Adipocyte (in vitro differentiated cells): ENCODE results near the gene FOXA1.
"Not testable (repeated sequence)": the region's sequence is repeated elsewhere in the genome, so short reads cannot be mapped to it uniquely, and the experiment has no call there.

Experiments used
- DNase-seq: peaks from one replicate; pipeline ENCODE4 v3.0.0-alpha.2; 2015; ENCODE audit warnings: low read depth
- H3K27me3 ChIP-seq: replicated peaks from 2 replicates; pipeline ENCODE4 v1.7.0; 2013; ENCODE audit warnings: mild to moderate bottlenecking, low read length, moderate library complexity; ENCODE audit not compliant: control insufficient read depth, insufficient read depth
- H3K36me3 ChIP-seq: 2 replicates; pipeline ENCODE4 v1.7.0; 2013; ENCODE audit warnings: low read length, mild to moderate bottlenecking, moderate library complexity; ENCODE audit not compliant: control insufficient read depth, insufficient read depth, severe bottlenecking
- H3K4me1 ChIP-seq: 2 replicates; pipeline ENCODE4 v1.7.0; 2013; ENCODE audit warnings: mild to moderate bottlenecking, low read length, moderate library complexity; ENCODE audit not compliant: control insufficient read depth, insufficient read depth
- H3K4me3 ChIP-seq: 2 replicates; pipeline ENCODE4 v1.7.0; 2013; ENCODE audit warnings: mild to moderate bottlenecking, low read length, moderate library complexity
- H3K9ac ChIP-seq: 2 replicates; pipeline ENCODE4 v1.7.0; 2013; ENCODE audit warnings: mild to moderate bottlenecking, low read length, moderate library complexity
- H3K9me3 ChIP-seq: 2 replicates; pipeline ENCODE4 v1.7.0; 2013; ENCODE audit warnings: mild to moderate bottlenecking, low read length, moderate library complexity; ENCODE audit not compliant: control insufficient read depth

FOXA1 gene

GRCh38 chr14:37569729-37570128, 25.3 kb downstream of the FOXA1 start:
- no peaks in the 10 kb centered on the region for H3K36me3 ChIP-seq
- no peaks in the 10 kb centered on the region for H3K9me3 ChIP-seq
- no peak overlapping the region for H3K9ac ChIP-seq
- DNase-seq = no peak
- no peaks in the 10 kb centered on the region for H3K27me3 ChIP-seq
- H3K4me1 ChIP-seq = no peaks in the 10 kb centered on the region
- H3K4me3 ChIP-seq = no peak overlapping the region

- no peaks in the 10 kb centered on the region for H3K9me3 ChIP-seq
- H3K27me3 ChIP-seq = no peaks in the 10 kb centered on the region
- H3K36me3 ChIP-seq = no peaks in the 10 kb centered on the region
- H3K4me1 ChIP-seq = peaks cover 5% of the 10 kb centered on the region
- no peak overlapping the region for H3K4me3 ChIP-seq
- DNase-seq = peak; percentile 32
- H3K9ac ChIP-seq = no peak overlapping the region
These were observed 28.2 kb downstream of the FOXA1 start for GRCh38 chr14:37566811-37567371.

- Histone ChIP-seq H3K9ac (no peak overlapping the region), H3K4me1 (peaks cover 5% of the 10 kb centered on the region), H3K36me3 (no peaks in the 10 kb centered on the region), H3K4me3 (no peak overlapping the region), H3K27me3 (no peaks in the 10 kb centered on the region), H3K9me3 (no peaks in the 10 kb centered on the region)
- no peak for DNase-seq
These were observed 29.5 kb downstream of the FOXA1 start for GRCh38 chr14:37565550-37565949.

GRCh38 chr14:37563189-37563588, 31.9 kb downstream of the FOXA1 start:
- Histone ChIP-seq H3K27me3 (no peaks in the 10 kb centered on the region), H3K4me1 (peaks cover 5% of the 10 kb centered on the region), H3K4me3 (no peak overlapping the region), H3K36me3 (no peaks in the 10 kb centered on the region), H3K9me3 (no peaks in the 10 kb centered on the region), H3K9ac (no peak overlapping the region)
- DNase-seq = no peak

- DNase-seq = no peak
- Histone ChIP-seq H3K9me3 (no peaks in the 10 kb centered on the region), H3K4me1 (peaks cover 5% of the 10 kb centered on the region), H3K9ac (no peak overlapping the region), H3K36me3 (no peaks in the 10 kb centered on the region), H3K27me3 (no peaks in the 10 kb centered on the region), H3K4me3 (no peak overlapping the region)
These were observed 35.7 kb downstream of the FOXA1 start for GRCh38 chr14:37559386-37559785.

- no peaks in the 10 kb centered on the region for H3K27me3 ChIP-seq
- H3K9me3 ChIP-seq = no peaks in the 10 kb centered on the region
- peaks cover 5% of the 10 kb centered on the region for H3K4me1 ChIP-seq
- H3K4me3 ChIP-seq = no peak overlapping the region
- no peak overlapping the region for H3K9ac ChIP-seq
- no peaks in the 10 kb centered on the region for H3K36me3 ChIP-seq
- no peak for DNase-seq
These were observed 36.3 kb downstream of the FOXA1 start for GRCh38 chr14:37558740-37559139.

- H3K4me1 ChIP-seq, DNase-seq, H3K9me3 ChIP-seq, H3K9ac ChIP-seq, H3K36me3 ChIP-seq, H3K27me3 ChIP-seq, H3K4me3 ChIP-seq: not testable (repeated sequence)
These were observed 39.5 kb downstream of the FOXA1 start for GRCh38 chr14:37555596-37555995.

- Histone ChIP-seq H3K27me3 (no peaks in the 10 kb centered on the region), H3K9me3 (peaks cover 5% of the 10 kb centered on the region)
These were observed 41.0 kb downstream of the FOXA1 start for GRCh38 chr14:37553935-37554550.

GRCh38 chr14:37551119-37551518, 43.9 kb downstream of the FOXA1 start:
- Histone ChIP-seq H3K27me3 (no peaks in the 10 kb centered on the region), H3K36me3 (no peaks in the 10 kb centered on the region), H3K9me3 (peaks cover 5% of the 10 kb centered on the region), H3K9ac (no peak overlapping the region), H3K4me1 (peaks cover 5% of the 10 kb centered on the region), H3K4me3 (no peak overlapping the region)
- no peak for DNase-seq

More at GRCh38 chr14:37553935-37554550, 41.0 kb downstream of the FOXA1 start:
- DNase-seq = no peak
- H3K4me3 ChIP-seq = no peak overlapping the region
- H3K36me3 ChIP-seq = no peaks in the 10 kb centered on the region
- H3K9ac ChIP-seq = no peak overlapping the region
- no peaks in the 10 kb centered on the region for H3K4me1 ChIP-seq

GRCh38 chr14:37550511-37550910, 44.5 kb downstream of the FOXA1 start:
- Histone ChIP-seq H3K27me3 (no peaks in the 10 kb centered on the region), H3K36me3 (no peaks in the 10 kb centered on the region), H3K4me1 (peaks cover 5% of the 10 kb centered on the region), H3K9me3 (peaks cover 5% of the 10 kb centered on the region), H3K9ac (no peak overlapping the region), H3K4me3 (no peak overlapping the region)
- DNase-seq = peak; percentile 86

GRCh38 chr14:37546621-37547447, 48.2 kb downstream of the FOXA1 start:
- DNase-seq = peak; percentile 23

More at GRCh38 chr14:37546621-37547447, 48.2 kb downstream of the FOXA1 start:
- no peaks in the 10 kb centered on the region for H3K9me3 ChIP-seq
- H3K4me3 ChIP-seq = peak overlapping the region; percentile 57
- no peaks in the 10 kb centered on the region for H3K27me3 ChIP-seq
- peaks cover 5% of the 10 kb centered on the region for H3K4me1 ChIP-seq
- H3K9ac ChIP-seq = no peak overlapping the region
- H3K36me3 ChIP-seq = no peaks in the 10 kb centered on the region
